Measurements from ENCODE around the gene TMCC2.
"Not testable (repeated sequence)": the region's sequence is repeated elsewhere in the genome, so short reads cannot be mapped to it uniquely, and the experiment has no call there.

The TMCC2 gene

GRCh38 chr1:205216588-205216987 is 11.2 kb upstream of the TMCC2 start:
- DNase-seq (ENCODE audit: low spot score) = no peak

- DNase-seq (ENCODE audit: low spot score) = no peak
Measured at GRCh38 chr1:205217418-205217817, 10.3 kb upstream of the TMCC2 start.

GRCh38 chr1:205220421-205220820 is 7.3 kb upstream of the TMCC2 start:
- DNase-seq (ENCODE audit: low spot score) = no peak

GRCh38 chr1:205224736-205225135 is 3.0 kb upstream of the TMCC2 start:
- DNase-seq (ENCODE audit: low spot score) = no peak

GRCh38 chr1:205225901-205226765 is 1.6 kb upstream of the TMCC2 start:
- DNase-seq (ENCODE audit: low spot score) = no peak

GRCh38 chr1:205226868-205227583 is 720 bp upstream of the TMCC2 start:
- DNase-seq (ENCODE audit: low spot score) = no peak

GRCh38 chr1:205228093-205228521 is 361 bp downstream of the TMCC2 start:
- no peak for DNase-seq (ENCODE audit: low spot score)

GRCh38 chr1:205229399-205229871 is 1.7 kb downstream of the TMCC2 start:
- DNase-seq (ENCODE audit: low spot score) = peak; percentile 70

GRCh38 chr1:205229916-205230700 is 2.4 kb downstream of the TMCC2 start:
- no peak for DNase-seq (ENCODE audit: low spot score)

- DNase-seq (ENCODE audit: low spot score) = no peak
Measured at GRCh38 chr1:205230982-205231381, 3.2 kb downstream of the TMCC2 start.

GRCh38 chr1:205232127-205232820 is 4.5 kb downstream of the TMCC2 start:
- no peak for DNase-seq (ENCODE audit: low spot score)

GRCh38 chr1:205232945-205233397 is 5.2 kb downstream of the TMCC2 start:
- DNase-seq (ENCODE audit: low spot score) = no peak

- not testable (repeated sequence) for DNase-seq (ENCODE audit: low spot score)
Measured at GRCh38 chr1:205233986-205234385, 6.2 kb downstream of the TMCC2 start.

GRCh38 chr1:205235951-205236350 is 8.2 kb downstream of the TMCC2 start:
- DNase-seq (ENCODE audit: low spot score) = no peak

- DNase-seq (ENCODE audit: low spot score) = no peak
Measured at GRCh38 chr1:205236526-205236925, 8.8 kb downstream of the TMCC2 start.

GRCh38 chr1:205236951-205237475 is 9.3 kb downstream of the TMCC2 start:
- no peak for DNase-seq (ENCODE audit: low spot score)

GRCh38 chr1:205237526-205238484 is 10.1 kb downstream of the TMCC2 start:
- no peak for DNase-seq (ENCODE audit: low spot score)

- DNase-seq (ENCODE audit: low spot score) = no peak
Measured at GRCh38 chr1:205239078-205239477, 11.3 kb downstream of the TMCC2 start.

- DNase-seq (ENCODE audit: low spot score) = no peak
Measured at GRCh38 chr1:205240118-205240517, 12.4 kb downstream of the TMCC2 start.

GRCh38 chr1:205240569-205240968 is 12.8 kb downstream of the TMCC2 start:
- DNase-seq (ENCODE audit: low spot score) = no peak
